Adipocyte (in vitro differentiated cells): ENCODE results near the gene PARVA.

Source experiments
- DNase-seq: peaks from one replicate; pipeline ENCODE4 v3.0.0-alpha.2; 2015; ENCODE audit warnings: low read depth
- H3K27me3 ChIP-seq: replicated peaks from 2 replicates; pipeline ENCODE4 v1.7.0; 2013; ENCODE audit warnings: mild to moderate bottlenecking, low read length, moderate library complexity; ENCODE audit not compliant: control insufficient read depth, insufficient read depth
- H3K36me3 ChIP-seq: 2 replicates; pipeline ENCODE4 v1.7.0; 2013; ENCODE audit warnings: low read length, mild to moderate bottlenecking, moderate library complexity; ENCODE audit not compliant: control insufficient read depth, insufficient read depth, severe bottlenecking
- H3K4me1 ChIP-seq: 2 replicates; pipeline ENCODE4 v1.7.0; 2013; ENCODE audit warnings: mild to moderate bottlenecking, low read length, moderate library complexity; ENCODE audit not compliant: control insufficient read depth, insufficient read depth
- H3K4me3 ChIP-seq: 2 replicates; pipeline ENCODE4 v1.7.0; 2013; ENCODE audit warnings: mild to moderate bottlenecking, low read length, moderate library complexity
- H3K9ac ChIP-seq: 2 replicates; pipeline ENCODE4 v1.7.0; 2013; ENCODE audit warnings: mild to moderate bottlenecking, low read length, moderate library complexity
- H3K9me3 ChIP-seq: 2 replicates; pipeline ENCODE4 v1.7.0; 2013; ENCODE audit warnings: mild to moderate bottlenecking, low read length, moderate library complexity; ENCODE audit not compliant: control insufficient read depth

PARVA gene

DNA sequence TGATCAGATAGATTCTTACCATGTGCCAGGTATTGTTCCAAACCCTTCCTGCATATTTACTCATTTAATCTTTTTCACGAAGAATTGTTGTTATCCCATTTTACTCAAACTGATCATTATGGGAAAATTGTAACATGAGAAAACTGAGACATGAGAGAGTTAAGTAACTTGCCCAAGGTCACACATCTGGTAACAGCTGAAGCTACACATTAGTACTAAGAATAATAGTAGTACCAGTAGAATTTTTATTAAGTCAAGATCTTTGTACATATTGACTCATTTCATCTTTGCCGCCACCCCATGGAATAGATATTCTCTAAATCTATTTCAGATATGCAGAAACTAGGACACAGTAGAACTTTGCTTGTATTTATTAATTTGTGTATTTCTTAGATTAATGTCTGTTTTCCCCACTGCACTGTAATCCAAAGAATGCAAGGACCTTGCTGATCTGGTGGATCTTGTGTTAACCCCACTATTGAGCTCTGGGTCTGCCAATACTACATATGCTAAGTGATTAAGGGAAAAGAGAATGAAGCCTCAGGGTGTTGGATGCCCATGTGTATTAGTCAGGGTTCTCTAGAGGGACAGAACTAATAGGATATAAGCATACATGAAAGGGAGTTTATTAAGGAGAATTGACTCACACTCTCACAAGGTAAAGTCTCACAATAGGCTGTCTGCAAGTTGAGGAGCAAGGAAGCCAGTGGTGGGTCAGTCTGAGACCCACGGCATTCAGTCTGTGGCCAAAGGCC is 72.8 kb downstream of the PARVA start:
- H3K9me3 ChIP-seq: no peaks in the 10 kb centered on the region
- peaks cover 23% of the 10 kb centered on the region for H3K4me1 ChIP-seq
- DNase-seq: no peak
- H3K4me3 ChIP-seq: no peak overlapping the region
- no peaks in the 10 kb centered on the region for H3K27me3 ChIP-seq
- no peaks in the 10 kb centered on the region for H3K36me3 ChIP-seq
- no peak overlapping the region for H3K9ac ChIP-seq

DNA sequence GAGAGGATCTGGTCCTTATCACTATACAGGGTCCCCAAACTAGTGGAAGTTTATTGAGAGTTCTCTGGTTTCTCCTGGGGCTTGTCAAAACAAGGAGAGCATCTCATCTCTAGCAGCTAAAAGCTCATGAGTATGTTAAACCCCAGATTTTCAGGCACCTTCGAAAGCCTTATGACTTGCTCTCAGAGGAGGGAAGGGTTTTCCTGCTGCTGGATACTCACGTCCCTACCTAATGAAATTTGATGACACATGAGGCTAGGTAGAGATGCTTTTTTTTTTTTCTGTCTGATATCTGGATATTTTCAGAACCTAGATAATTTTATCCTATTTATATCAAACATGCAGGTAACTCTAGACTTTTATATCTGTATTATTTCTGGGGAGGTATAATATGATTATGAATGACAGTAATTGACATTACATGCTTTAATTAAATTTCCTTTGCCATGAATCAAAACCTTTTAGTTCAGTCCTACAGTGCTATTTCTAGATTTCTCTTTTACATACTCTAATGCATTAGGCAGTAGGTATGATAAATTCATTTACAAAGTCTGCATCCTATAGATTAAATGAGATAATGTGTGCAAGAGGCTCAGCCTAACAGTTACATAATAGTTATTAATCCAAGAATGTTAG is 73.9 kb downstream of the PARVA start:
- Histone ChIP-seq H3K4me3 (no peak overlapping the region), H3K36me3 (no peaks in the 10 kb centered on the region)
- no peak for DNase-seq

DNA sequence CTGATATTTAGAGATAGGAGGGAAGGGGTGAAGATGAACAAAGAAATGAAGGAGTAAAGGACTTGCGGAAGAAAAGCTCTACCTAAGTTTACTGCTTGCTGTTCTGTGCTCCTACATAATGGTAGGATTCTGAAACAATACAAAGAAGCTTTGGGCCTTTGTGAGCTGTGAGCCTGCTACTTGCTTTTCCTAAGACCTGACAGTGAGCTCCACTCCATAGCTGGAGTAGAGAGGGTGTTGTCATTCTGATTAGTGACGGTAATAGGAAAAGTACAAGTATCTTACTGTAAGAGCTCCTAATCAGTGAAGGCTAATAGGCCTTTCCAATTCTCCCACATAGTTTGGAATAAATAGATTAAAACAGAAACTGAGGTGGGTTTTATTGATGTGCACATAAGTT is 75.9 kb downstream of the PARVA start:
- Histone ChIP-seq H3K36me3 (no peaks in the 10 kb centered on the region), H3K9me3 (no peaks in the 10 kb centered on the region), H3K27me3 (no peaks in the 10 kb centered on the region), H3K9ac (no peak overlapping the region), H3K4me1 (peaks cover 50% of the 10 kb centered on the region), H3K4me3 (no peak overlapping the region)
- DNase-seq: no peak

More for the DNA sequence above, 73.9 kb downstream of the PARVA start:
- H3K9ac ChIP-seq: no peak overlapping the region
- no peaks in the 10 kb centered on the region for H3K9me3 ChIP-seq
- H3K27me3 ChIP-seq: no peaks in the 10 kb centered on the region
- peaks cover 31% of the 10 kb centered on the region for H3K4me1 ChIP-seq

DNA sequence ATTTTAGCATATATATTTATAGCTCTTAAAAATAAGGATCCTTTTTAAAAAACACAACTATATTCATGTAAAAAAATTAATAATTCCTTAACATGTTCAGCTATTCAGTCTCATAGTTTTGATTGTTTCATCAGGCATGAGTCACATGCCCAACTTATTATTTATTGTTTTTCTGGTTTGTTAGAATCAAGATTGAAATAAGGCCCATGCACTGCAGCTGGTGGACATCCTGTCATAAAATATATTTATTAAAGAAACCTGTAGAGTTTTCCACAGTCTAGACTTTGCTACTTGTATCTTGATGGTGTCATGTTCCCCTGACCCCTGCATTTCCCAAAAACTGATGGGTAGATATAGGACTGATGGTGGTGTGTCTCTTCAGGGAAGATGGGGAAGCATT is 77.4 kb downstream of the PARVA start:
- Histone ChIP-seq H3K9ac (no peak overlapping the region), H3K9me3 (no peaks in the 10 kb centered on the region), H3K27me3 (no peaks in the 10 kb centered on the region), H3K4me3 (no peak overlapping the region), H3K4me1 (peaks cover 61% of the 10 kb centered on the region), H3K36me3 (no peaks in the 10 kb centered on the region)
- peak; percentile 52 for DNase-seq

DNA sequence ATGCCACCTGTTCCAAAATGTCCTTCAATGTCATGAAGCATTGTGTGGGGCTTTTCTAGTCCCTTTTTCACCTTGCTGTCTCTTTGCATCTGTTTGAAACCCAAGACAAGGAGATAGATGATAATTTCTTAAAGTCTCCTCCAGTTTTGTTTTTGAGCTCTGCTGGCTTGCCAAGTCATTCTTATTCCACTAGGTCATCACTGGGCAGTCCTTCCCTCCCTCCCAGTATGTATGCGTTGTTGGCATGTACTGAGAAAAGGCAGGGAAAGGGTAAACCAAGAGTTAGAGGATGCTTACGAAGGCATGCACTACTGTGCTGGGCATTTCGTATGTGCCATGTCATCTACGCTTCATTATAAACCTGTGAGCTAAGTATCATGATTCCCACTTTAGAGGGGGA is 78.6 kb downstream of the PARVA start:
- Histone ChIP-seq H3K36me3 (no peaks in the 10 kb centered on the region), H3K9me3 (no peaks in the 10 kb centered on the region), H3K4me1 (peaks cover 55% of the 10 kb centered on the region), H3K4me3 (no peak overlapping the region), H3K27me3 (no peaks in the 10 kb centered on the region), H3K9ac (no peak overlapping the region)
- peak; percentile 55 for DNase-seq

DNA sequence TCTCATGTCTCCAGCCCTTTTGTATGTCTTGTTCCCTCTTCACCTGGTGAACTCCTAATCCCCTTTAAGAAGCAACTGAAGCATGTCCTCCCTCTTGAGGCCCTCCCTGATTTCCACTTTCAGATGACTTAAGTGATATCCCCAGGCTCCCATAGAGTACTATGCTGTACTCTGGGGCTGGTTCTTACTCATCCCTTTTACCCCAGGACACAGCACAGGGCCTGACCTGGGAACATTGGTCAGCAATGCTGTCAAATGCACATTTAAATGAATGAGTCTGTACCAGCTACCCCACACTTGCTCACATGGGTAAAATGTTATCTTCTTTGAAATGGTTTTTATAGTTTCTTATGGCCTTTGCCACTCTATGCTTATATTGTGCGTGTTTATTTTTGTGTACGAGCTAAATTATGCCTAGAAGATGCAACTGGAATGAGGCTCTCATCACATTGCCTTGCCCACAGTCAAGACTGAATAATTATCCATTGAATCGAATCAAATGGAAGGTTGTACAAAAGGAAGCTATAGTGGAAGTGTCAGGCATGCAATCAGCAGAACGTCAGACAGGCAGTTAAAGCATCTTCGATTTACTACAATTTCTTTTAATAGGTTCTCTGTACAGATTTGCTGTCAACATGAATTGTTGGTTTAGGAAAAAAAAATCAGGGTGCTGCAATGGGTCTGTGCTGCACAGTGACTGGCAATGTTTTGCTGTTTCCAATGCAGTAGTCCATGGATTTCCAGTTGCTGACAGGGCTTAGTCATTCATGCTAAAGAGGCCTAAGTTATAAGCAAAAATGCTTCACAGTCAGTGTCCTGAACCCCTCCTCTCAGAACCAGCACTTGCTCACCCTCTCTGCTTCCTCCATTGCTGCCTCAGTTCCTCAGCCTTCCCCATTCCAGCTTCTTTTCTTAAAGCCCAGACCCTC is 79.5 kb downstream of the PARVA start:
- peak; percentile 49 for DNase-seq
- H3K9ac ChIP-seq: peak overlapping the region; percentile 44
- no peaks in the 10 kb centered on the region for H3K27me3 ChIP-seq
- H3K4me1 ChIP-seq: peaks cover 55% of the 10 kb centered on the region
- H3K9me3 ChIP-seq: no peaks in the 10 kb centered on the region
- H3K36me3 ChIP-seq: no peaks in the 10 kb centered on the region
- H3K4me3 ChIP-seq: no peak overlapping the region

DNA sequence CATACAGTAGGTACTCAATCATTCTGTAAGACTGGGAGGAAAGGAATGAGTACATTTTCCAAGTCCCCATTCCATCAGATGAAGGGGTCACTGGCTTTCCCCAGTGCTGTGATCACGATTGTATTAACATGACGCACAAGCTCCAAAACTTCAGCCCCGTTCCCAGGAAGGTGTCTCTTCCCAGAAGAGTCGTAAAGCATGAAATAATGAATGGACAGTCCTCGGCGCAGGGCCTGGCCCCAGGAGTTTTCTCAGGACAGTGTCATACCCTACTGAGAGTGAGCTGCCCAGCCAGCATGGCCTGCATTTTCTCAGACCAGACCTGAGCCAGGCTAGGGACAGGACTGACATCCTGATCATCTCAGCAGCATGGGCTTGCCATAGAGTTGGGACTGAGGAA is 80.7 kb downstream of the PARVA start:
- H3K9ac ChIP-seq: peak overlapping the region; percentile 44
- no peaks in the 10 kb centered on the region for H3K9me3 ChIP-seq
- no peaks in the 10 kb centered on the region for H3K27me3 ChIP-seq
- H3K36me3 ChIP-seq: no peaks in the 10 kb centered on the region
- no peak overlapping the region for H3K4me3 ChIP-seq
- peaks cover 55% of the 10 kb centered on the region for H3K4me1 ChIP-seq
- DNase-seq: no peak

DNA sequence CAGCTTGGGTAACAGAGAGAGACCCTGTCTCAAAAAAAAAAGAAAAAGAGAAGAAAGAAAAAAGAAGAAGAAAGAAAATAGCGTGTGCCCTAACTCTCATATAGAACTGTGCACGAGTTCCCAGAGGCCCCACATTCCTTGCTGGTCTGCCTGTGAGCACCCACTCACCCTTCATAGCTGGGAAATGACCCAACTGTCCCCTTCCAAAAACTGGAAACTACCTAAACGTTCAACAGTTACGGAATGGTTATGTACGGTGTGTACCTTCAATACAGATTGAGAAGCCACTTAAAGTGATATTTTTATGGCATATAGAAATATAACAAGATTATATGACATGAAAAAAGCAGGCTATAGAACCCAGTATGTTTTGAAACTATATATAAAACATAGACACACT is 82.0 kb downstream of the PARVA start:
- DNase-seq: no peak
- H3K4me1 ChIP-seq: peaks cover 53% of the 10 kb centered on the region
- H3K9me3 ChIP-seq: no peaks in the 10 kb centered on the region
- H3K4me3 ChIP-seq: no peak overlapping the region
- H3K27me3 ChIP-seq: no peaks in the 10 kb centered on the region
- no peak overlapping the region for H3K9ac ChIP-seq
- peaks cover 4% of the 10 kb centered on the region for H3K36me3 ChIP-seq

DNA sequence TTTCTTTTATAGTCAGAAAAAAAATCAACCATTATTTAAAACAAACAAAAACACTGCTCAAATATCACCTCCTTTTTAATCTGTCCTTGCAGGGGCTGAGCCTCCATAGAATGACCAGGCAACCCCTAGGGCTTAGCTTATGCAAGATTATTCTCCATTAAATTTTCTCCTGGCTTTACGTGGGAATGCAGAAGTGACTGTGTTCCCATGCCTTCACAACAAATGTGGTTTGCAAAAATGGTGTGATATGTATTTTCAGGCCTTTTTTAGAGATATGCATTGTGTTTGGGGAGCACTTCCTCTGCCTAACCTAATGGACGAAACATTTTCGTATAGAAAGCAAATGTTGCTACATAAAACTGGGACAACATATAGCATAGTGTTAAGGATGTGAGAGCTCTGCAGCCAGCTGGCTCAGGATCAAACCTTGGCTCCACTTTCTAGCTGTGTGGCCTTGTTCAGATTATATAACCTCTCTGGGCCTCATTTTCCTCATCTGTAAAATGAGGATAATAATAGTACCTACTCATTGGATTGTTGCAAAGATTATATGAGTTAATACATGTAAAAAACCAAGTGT is 82.6 kb downstream of the PARVA start:
- H3K36me3 ChIP-seq: peaks cover 7% of the 10 kb centered on the region
- H3K9me3 ChIP-seq: no peaks in the 10 kb centered on the region
- DNase-seq: no peak
- H3K4me3 ChIP-seq: no peak overlapping the region
- no peaks in the 10 kb centered on the region for H3K27me3 ChIP-seq
- no peak overlapping the region for H3K9ac ChIP-seq
- H3K4me1 ChIP-seq: peaks cover 47% of the 10 kb centered on the region

DNA sequence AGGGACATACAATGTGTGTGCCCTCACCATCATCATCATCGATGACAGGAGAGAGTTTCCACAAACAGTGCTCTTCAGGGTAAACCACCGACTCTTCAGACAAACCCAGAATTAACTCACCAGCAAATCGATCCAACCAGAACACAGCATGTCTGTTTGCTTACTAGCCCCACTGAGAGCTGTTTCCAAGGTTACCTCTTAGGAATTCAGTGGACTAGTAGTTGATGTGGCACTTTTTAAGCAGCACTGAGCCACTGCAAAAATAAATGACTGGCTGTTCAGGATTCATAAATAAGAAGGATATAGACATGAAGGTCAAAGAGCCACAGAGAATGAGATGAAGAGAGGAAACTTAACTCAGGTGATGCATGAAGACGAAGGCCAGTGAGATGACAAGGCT is 83.1 kb downstream of the PARVA start:
- no peak overlapping the region for H3K9ac ChIP-seq
- no peak for DNase-seq
- no peak overlapping the region for H3K4me3 ChIP-seq
- H3K4me1 ChIP-seq: peaks cover 42% of the 10 kb centered on the region
- no peaks in the 10 kb centered on the region for H3K9me3 ChIP-seq
- H3K27me3 ChIP-seq: no peaks in the 10 kb centered on the region
- H3K36me3 ChIP-seq: peaks cover 7% of the 10 kb centered on the region

DNA sequence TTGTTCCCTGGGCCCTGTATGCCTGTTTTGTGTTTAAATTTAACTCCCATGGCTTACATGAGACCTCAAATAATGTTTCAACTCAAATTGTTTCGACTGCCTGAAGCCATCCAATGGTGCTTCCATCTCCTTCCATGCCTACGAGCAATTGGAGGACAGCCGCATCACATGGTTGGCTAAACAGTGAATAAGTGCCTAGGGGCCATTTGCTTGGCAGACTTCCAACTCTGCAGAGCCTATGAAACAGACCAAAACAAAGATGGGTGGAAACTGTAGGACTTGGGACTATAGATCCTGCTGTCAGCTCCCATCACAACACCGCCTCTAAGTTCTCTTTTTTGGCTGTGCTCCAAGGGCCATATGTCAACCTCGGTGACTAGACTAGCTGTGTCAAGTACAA is 84.1 kb downstream of the PARVA start:
- H3K9me3 ChIP-seq: no peaks in the 10 kb centered on the region
- H3K36me3 ChIP-seq: peaks cover 7% of the 10 kb centered on the region
- no peak overlapping the region for H3K9ac ChIP-seq
- H3K27me3 ChIP-seq: no peaks in the 10 kb centered on the region
- peaks cover 31% of the 10 kb centered on the region for H3K4me1 ChIP-seq
- no peak for DNase-seq
- H3K4me3 ChIP-seq: no peak overlapping the region
